HEK293 (cell line): ENCODE data around the gene SIRPA.

Source experiments
- CTCF ChIA-PET: fragments of 350-600 bp; formaldehyde crosslinking; extraction: SDS; loops from one replicate; lab custom pipeline; 2021; ENCODE audit warnings: antibody characterized with exemption; lab: Yijun Ruan, JAX
- POLR2A ChIA-PET: fragments of 300-600 bp; formaldehyde crosslinking; extraction: SDS; loops from one replicate; lab custom pipeline; 2020; ENCODE audit warnings: antibody characterized with exemption, inconsistent platforms; lab: Yijun Ruan, JAX
- H3K27ac ChIP-seq: fragments of 200-500 bp; sonication (Bioruptor generic); 2 replicates; pipeline ENCODE4 v1.5.1; 2014; ENCODE audit warnings: low read depth, low read length, control low read depth, inconsistent platforms; ENCODE audit errors: extremely low read depth
- H3K36me3 ChIP-seq, 2 experiments: fragments of 200-500 bp in 1 of 2; sonication (Bioruptor generic) in 1 of 2; 1 replicate in 1 of 2; 2 replicates in 1 of 2; pipeline ENCODE4 v1.5.1; 2014 to 2017; ENCODE audit warnings: inconsistent platforms in 2 of 2, low read length in 2 of 2; ENCODE audit not compliant: control insufficient read depth in 2 of 2, insufficient read depth in 1 of 2
- H3K4me1 ChIP-seq: fragments of 200-500 bp; sonication (Bioruptor generic); 2 replicates; pipeline ENCODE4 v1.5.1; 2014; ENCODE audit warnings: mild to moderate bottlenecking, low read length, inconsistent platforms; ENCODE audit not compliant: control insufficient read depth, insufficient read depth
- H3K4me3 ChIP-seq: 2 replicates; pipeline ENCODE4 v1.5.1; 2011; ENCODE audit warnings: low read depth, mild to moderate bottlenecking, control low read depth, low read length, moderate library complexity
- H3K9me3 ChIP-seq: fragments of 200-500 bp; sonication (Bioruptor generic); 2 replicates; pipeline ENCODE4 v1.5.1; 2014; ENCODE audit warnings: low read depth, low read length, inconsistent platforms; ENCODE audit not compliant: control insufficient read depth, insufficient read depth
- BCL11B ChIP-seq: fragments of 450-650 bp; formaldehyde crosslinking; IDR thresholded peaks from 2 replicates; pipeline ENCODE4 v1.5.1; 2016; ENCODE audit warnings: low read depth, missing biosample characterization, missing genetic modification characterization
- EGR2 ChIP-seq: fragments of 450-650 bp; formaldehyde crosslinking; IDR thresholded peaks from 2 replicates; pipeline ENCODE4 v1.5.1; 2016; ENCODE audit warnings: low read depth, missing biosample characterization, missing genetic modification characterization
- KLF16 ChIP-seq: fragments of 450-650 bp; formaldehyde crosslinking; IDR thresholded peaks from 2 replicates; pipeline ENCODE4 v1.5.1; 2017; ENCODE audit warnings: missing biosample characterization, missing genetic modification characterization
- KLF7 ChIP-seq: fragments of 450-650 bp; formaldehyde crosslinking; IDR thresholded peaks from 2 replicates; pipeline ENCODE4 v1.5.1; 2016; ENCODE audit warnings: missing biosample characterization, missing genetic modification characterization, borderline replicate concordance
- MYNN ChIP-seq: fragments of 450-650 bp; formaldehyde crosslinking; IDR thresholded peaks from 2 replicates; pipeline ENCODE4 v1.5.1; 2016; ENCODE audit warnings: missing biosample characterization, missing genetic modification characterization, borderline replicate concordance
- WT1 ChIP-seq: fragments of 450-650 bp; formaldehyde crosslinking; IDR thresholded peaks from 2 replicates; pipeline ENCODE4 v1.5.1; 2016; ENCODE audit warnings: missing biosample characterization, missing genetic modification characterization
- ZBTB1 ChIP-seq: fragments of 450-650 bp; formaldehyde crosslinking; IDR thresholded peaks from 2 replicates; pipeline ENCODE4 v1.5.1; 2016; ENCODE audit warnings: missing biosample characterization, missing genetic modification characterization
- ZBTB7A ChIP-seq: fragments of 450-650 bp; formaldehyde crosslinking; IDR thresholded peaks from 2 replicates; pipeline ENCODE4 v1.5.1; 2016; ENCODE audit warnings: low read depth, missing biosample characterization, missing genetic modification characterization
- ZFHX2 ChIP-seq: fragments of 450-650 bp; formaldehyde crosslinking; conservative IDR thresholded peaks from 2 replicates; pipeline ENCODE4 v1.5.1; 2016; ENCODE audit warnings: missing biosample characterization, missing genetic modification characterization
- ZFP37 ChIP-seq: fragments of 450-650 bp; formaldehyde crosslinking; IDR thresholded peaks from 2 replicates; pipeline ENCODE4 v1.5.1; 2016; ENCODE audit warnings: missing biosample characterization, missing genetic modification characterization
- ZNF121 ChIP-seq: fragments of 450-650 bp; formaldehyde crosslinking; IDR thresholded peaks from 2 replicates; pipeline ENCODE4 v1.5.1; 2016; ENCODE audit warnings: missing biosample characterization, missing genetic modification characterization
- ZNF132 ChIP-seq: fragments of 450-650 bp; formaldehyde crosslinking; IDR thresholded peaks from 2 replicates; pipeline ENCODE4 v1.5.1; 2017; ENCODE audit warnings: missing biosample characterization, missing genetic modification characterization, borderline replicate concordance
- ZNF133 ChIP-seq: fragments of 450-650 bp; formaldehyde crosslinking; IDR thresholded peaks from 2 replicates; pipeline ENCODE4 v1.5.1; 2016; ENCODE audit warnings: missing biosample characterization, missing genetic modification characterization
- ZNF23 ChIP-seq: fragments of 450-650 bp; formaldehyde crosslinking; IDR thresholded peaks from 2 replicates; pipeline ENCODE4 v1.5.1; 2016; ENCODE audit warnings: missing biosample characterization, missing genetic modification characterization, borderline replicate concordance
- ZNF274 ChIP-seq, 2 experiments: fragments of 200-500 bp in 1 of 2; fragments of 450-650 bp in 1 of 2; sonication (Bioruptor generic) in 1 of 2; formaldehyde crosslinking in 1 of 2; IDR thresholded peaks; 2 replicates each; pipeline versions ENCODE4 v1.5.1 to v1.6.1; 2014 to 2016; ENCODE audit warnings: borderline replicate concordance in 1 of 2, inconsistent platforms in 1 of 2, low read length in 1 of 2, missing biosample characterization in 1 of 2, missing genetic modification characterization in 1 of 2
- ZNF335 ChIP-seq: fragments of 450-650 bp; formaldehyde crosslinking; conservative IDR thresholded peaks from 2 replicates; pipeline ENCODE4 v1.5.1; 2016; ENCODE audit warnings: missing biosample characterization, missing genetic modification characterization
- ZNF354C ChIP-seq: fragments of 450-650 bp; formaldehyde crosslinking; IDR thresholded peaks from 2 replicates; pipeline ENCODE4 v1.5.1; 2016; ENCODE audit warnings: missing biosample characterization, missing genetic modification characterization, low read depth, borderline replicate concordance
- ZNF513 ChIP-seq: fragments of 450-650 bp; IDR thresholded peaks from 2 replicates; pipeline ENCODE4 v1.5.1; 2018; ENCODE audit warnings: missing biosample characterization, missing genetic modification characterization
- ZNF521 ChIP-seq: fragments of 450-650 bp; formaldehyde crosslinking; IDR thresholded peaks from 2 replicates; pipeline ENCODE4 v1.5.1; 2017; ENCODE audit warnings: missing biosample characterization, mild to moderate bottlenecking, missing genetic modification characterization
- ZNF530 ChIP-seq: fragments of 450-650 bp; formaldehyde crosslinking; IDR thresholded peaks from 2 replicates; pipeline ENCODE4 v1.5.1; 2016; ENCODE audit warnings: low read depth, missing biosample characterization, missing genetic modification characterization
- ZNF600 ChIP-seq: fragments of 450-650 bp; formaldehyde crosslinking; IDR thresholded peaks from 2 replicates; pipeline ENCODE4 v1.5.1; 2016; ENCODE audit warnings: missing biosample characterization, missing genetic modification characterization
- ZNF768 ChIP-seq: fragments of 450-650 bp; formaldehyde crosslinking; IDR thresholded peaks from 2 replicates; pipeline ENCODE4 v1.5.1; 2018; ENCODE audit warnings: missing biosample characterization, mild to moderate bottlenecking, missing genetic modification characterization
- ZNF791 ChIP-seq: fragments of 450-650 bp; formaldehyde crosslinking; IDR thresholded peaks from 2 replicates; pipeline ENCODE4 v1.5.1; 2016; ENCODE audit warnings: missing biosample characterization, missing genetic modification characterization
- ZSCAN5A ChIP-seq: fragments of 450-650 bp; formaldehyde crosslinking; IDR thresholded peaks from 2 replicates; pipeline ENCODE4 v1.5.1; 2016; ENCODE audit warnings: missing biosample characterization, missing genetic modification characterization
- TF ChIP-seq, protein P1 (sequence below): fragments of 450-650 bp; formaldehyde crosslinking; IDR thresholded peaks from 2 replicates; pipeline ENCODE4 v1.5.1; 2016; ENCODE audit warnings: missing biosample characterization, missing genetic modification characterization

The SIRPA gene

DNA sequence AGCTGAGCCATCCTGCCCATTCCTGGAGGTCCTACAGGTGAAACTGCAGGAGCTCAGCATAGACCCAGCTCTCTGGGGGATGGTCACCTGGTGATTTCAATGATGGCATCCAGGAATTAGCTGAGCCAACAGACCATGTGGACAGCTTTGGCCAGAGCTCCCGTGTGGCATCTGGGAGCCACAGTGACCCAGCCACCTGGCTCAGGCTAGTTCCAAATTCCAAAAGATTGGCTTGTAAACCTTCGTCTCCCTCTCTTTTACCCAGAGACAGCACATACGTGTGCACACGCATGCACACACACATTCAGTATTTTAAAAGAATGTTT lies 44.0 kb downstream of the SIRPA start (continued):
- TF ChIP-seq ZNF513 (tag by site-specific recombination) = no peak
- no peak for TF ChIP-seq ZNF133 (tag by site-specific recombination)
- no peak for TF ChIP-seq ZNF354C (tag by site-specific recombination)

- no peaks in the 10 kb centered on the region for H3K4me1 ChIP-seq
- ChIA-PET CTCF (interaction anchor here (0.6 kb wide), 1 partner anchor 67 kb away, joined by 3 read pairs; no protein-coding TSS in a partner anchor), POLR2A (no interaction called here)
- TF ChIP-seq WT1 (tag by site-specific recombination) = no peak
- TF ChIP-seq ZNF335 (tag by site-specific recombination) = no peak
- TF ChIP-seq ZNF521 (tag by site-specific recombination) = no peak
- TF ChIP-seq ZBTB7A (tag by site-specific recombination) = no peak
- no peak for TF ChIP-seq ZNF132 (tag by site-specific recombination)
- no peak for TF ChIP-seq ZNF121 (tag by site-specific recombination)
- no peaks in the 10 kb centered on the region for H3K9me3 ChIP-seq
- no peak overlapping the region for H3K27ac ChIP-seq
- peaks cover 0 to 5% of the 10 kb centered on the region in 2 experiments; a peak in 1 of 3 replicates for H3K36me3 ChIP-seq
- no peak overlapping the region for H3K4me3 ChIP-seq
Observed at GRCh38 chr20:1940581-1940980, 45.4 kb downstream of the SIRPA start.

- Histone ChIP-seq H3K9me3 (no peaks in the 10 kb centered on the region), H3K27ac (no peak overlapping the region), H3K36me3 (peaks cover 0 to 5% of the 10 kb centered on the region in 2 experiments; a peak in 1 of 3 replicates), H3K4me1 (no peaks in the 10 kb centered on the region), H3K4me3 (no peak overlapping the region)
- ChIA-PET CTCF (interaction anchor here (0.6 kb wide), 1 partner anchor 66 kb away, joined by 3 read pairs; no protein-coding TSS in a partner anchor), POLR2A (no interaction called here)
- TF ChIP-seq ZNF600 (no peak), KLF16 (tag by site-specific recombination) (no peak), ZFHX2 (peak; percentile 58), EGR2 (tag by site-specific recombination) (peak; percentile 73)
Observed at GRCh38 chr20:1941226-1941625, 46.0 kb downstream of the SIRPA start.

- Histone ChIP-seq H3K9me3 (no peaks in the 10 kb centered on the region), H3K27ac (no peak overlapping the region), H3K4me3 (no peak overlapping the region), H3K36me3 (peaks cover 0 to 4% of the 10 kb centered on the region in 2 experiments; a peak in 1 of 3 replicates), H3K4me1 (no peaks in the 10 kb centered on the region)
- POLR2A ChIA-PET = no interaction called here
- CTCF ChIA-PET = no interaction called here
- TF ChIP-seq BCL11B (tag by site-specific recombination) = no peak
- TF ChIP-seq ZNF274 (IDR thresholded peaks at IDR 0.05; ENCODE audit: low read length) = no peak
- no peak for TF ChIP-seq ZNF274 (tag by site-specific recombination; IDR thresholded peaks at IDR 0.05; ENCODE audit: borderline replicate concordance)
- no peak for TF ChIP-seq KLF7 (tag by site-specific recombination)
- no peak for TF ChIP-seq ZNF791 (tag by site-specific recombination)
- TF ChIP-seq ZNF23 = no peak
- TF ChIP-seq ZNF530 = no peak
- TF ChIP-seq ZFP37 = no peak
- no peak for TF ChIP-seq MYNN
- TF ChIP-seq ZNF768 = no peak
- TF ChIP-seq ZSCAN5A = no peak
- no peak for TF ChIP-seq ZNF354C (tag by site-specific recombination)
- TF ChIP-seq ZBTB1 (tag by site-specific recombination) = no peak
- TF ChIP-seq, protein P1, sequence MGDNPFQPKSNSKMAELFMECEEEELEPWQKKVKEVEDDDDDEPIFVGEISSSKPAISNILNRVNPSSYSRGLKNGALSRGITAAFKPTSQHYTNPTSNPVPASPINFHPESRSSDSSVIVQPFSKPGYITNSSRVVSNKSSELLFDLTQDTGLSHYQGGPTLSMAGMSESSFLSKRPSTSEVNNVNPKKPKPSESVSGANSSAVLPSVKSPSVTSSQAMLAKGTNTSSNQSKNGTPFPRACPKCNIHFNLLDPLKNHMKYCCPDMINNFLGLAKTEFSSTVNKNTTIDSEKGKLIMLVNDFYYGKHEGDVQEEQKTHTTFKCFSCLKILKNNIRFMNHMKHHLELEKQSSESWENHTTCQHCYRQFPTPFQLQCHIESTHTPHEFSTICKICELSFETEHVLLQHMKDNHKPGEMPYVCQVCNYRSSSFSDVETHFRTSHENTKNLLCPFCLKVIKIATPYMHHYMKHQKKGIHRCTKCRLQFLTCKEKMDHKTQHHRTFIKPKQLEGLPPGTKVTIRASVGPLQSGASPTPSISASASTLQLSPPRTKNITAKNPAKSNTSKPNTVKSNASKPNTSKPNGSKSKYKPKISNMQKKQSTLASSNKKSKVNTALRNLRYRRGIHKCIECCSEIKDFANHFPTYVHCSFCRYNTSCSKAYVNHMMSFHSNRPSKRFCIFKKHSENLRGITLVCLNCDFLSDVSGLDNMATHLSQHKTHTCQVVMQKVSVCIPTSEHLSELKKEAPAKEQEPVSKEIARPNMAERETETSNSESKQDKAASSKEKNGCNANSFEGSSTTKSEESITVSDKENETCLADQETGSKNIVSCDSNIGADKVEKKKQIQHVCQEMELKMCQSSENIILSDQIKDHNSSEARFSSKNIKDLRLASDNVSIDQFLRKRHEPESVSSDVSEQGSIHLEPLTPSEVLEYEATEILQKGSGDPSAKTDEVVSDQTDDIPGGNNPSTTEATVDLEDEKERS (tag by site-specific recombination) = no peak
Observed at GRCh38 chr20:1942061-1942460, 46.9 kb downstream of the SIRPA start.
